Ectodermal cell (in vitro differentiated cells): ENCODE results near the gene DEFB116. TPM values are rescaled to one million over a fixed set of nuclear protein-coding genes. Genes with fewer than 3 reads are reported as not detected.
"Not testable (repeated sequence)": the region's sequence is repeated elsewhere in the genome, so short reads cannot be mapped to it uniquely, and the experiment has no call there.

Experiments used
- H3K27ac ChIP-seq: 2 replicates; pipeline ENCODE4 v1.7.0; 2013; ENCODE audit warnings: mild to moderate bottlenecking, low read depth, low read length; ENCODE audit not compliant: insufficient read depth, poor library complexity, severe bottlenecking
- H3K27me3 ChIP-seq: 2 replicates; pipeline ENCODE4 v1.7.0; 2013; ENCODE audit warnings: mild to moderate bottlenecking, low read length; ENCODE audit not compliant: insufficient read depth, control insufficient read depth, poor library complexity, severe bottlenecking
- H3K36me3 ChIP-seq: one replicate; pipeline ENCODE4 v1.7.0; 2013; ENCODE audit warnings: low read length; ENCODE audit not compliant: control insufficient read depth, insufficient read depth
- H3K4me1 ChIP-seq: one replicate; pipeline ENCODE4 v1.7.0; 2013; ENCODE audit warnings: low read length; ENCODE audit not compliant: control insufficient read depth, insufficient read depth
- H3K4me3 ChIP-seq: 2 replicates; pipeline ENCODE4 v1.7.0; 2013; ENCODE audit warnings: low read depth, low read length, control low read depth; ENCODE audit not compliant: insufficient read depth
- H3K9me3 ChIP-seq: 2 replicates; pipeline ENCODE4 v1.7.0; 2013; ENCODE audit warnings: mild to moderate bottlenecking, low read length, moderate library complexity; ENCODE audit not compliant: control insufficient read depth
- WGBS, 2 experiments: methylation state at CpG; one replicate each; pipeline ENCODE4 v1.1.7; 2013; ENCODE audit warnings: missing lambda C conversion rate in 2 of 2; 5-methylcytosine and 5-hydroxymethylcytosine counted together
- polyA plus RNA-seq, 4 experiments: library from polyadenylated mRNA; stranded (reverse); fragments of 50-300 nt; gene quantifications; one replicate each; pipeline ENCODE4 v1.2.3, GENCODE V29; 2013

DEFB116 gene, protein sequence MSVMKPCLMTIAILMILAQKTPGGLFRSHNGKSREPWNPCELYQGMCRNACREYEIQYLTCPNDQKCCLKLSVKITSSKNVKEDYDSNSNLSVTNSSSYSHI
- not detected for polyA plus RNA-seq (2013, experiment 1 of 4)
- polyA plus RNA-seq (2013, experiment 2 of 4): not detected
- not detected for polyA plus RNA-seq (2013, experiment 3 of 4)
- polyA plus RNA-seq (2013, experiment 4 of 4): not detected

DNA sequence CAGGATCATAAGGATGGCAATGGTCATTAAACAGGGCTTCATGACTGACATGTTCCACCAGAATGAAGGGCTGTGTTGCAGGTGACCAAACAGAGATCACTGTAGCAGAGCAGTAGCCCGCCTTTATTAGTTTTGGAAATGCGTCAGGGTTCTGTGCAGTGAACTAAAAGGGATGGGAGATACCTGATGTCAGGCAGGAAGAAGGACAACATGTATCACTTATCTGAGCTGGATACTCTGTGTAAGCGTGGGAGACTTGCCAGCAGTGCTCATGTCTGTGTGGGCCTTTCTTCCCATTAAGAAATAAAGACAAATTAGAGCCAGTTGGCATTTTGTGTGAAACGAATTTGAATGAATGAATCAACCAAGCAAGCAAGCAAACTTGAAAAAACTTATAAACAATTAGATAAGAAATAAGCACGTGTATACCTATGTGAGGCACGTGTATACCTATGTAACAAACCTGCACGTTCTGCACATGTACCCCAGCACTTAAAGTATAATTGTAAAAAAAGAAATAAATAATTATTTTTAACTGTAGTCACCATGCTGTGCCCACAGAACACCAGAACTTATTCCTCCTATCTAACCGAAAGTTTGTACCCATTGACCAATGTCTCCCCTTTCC lies at the start of gene DEFB116:
DEFB116 (minus strand) TSS at position 51 of the 628 bp plus-strand sequence; CDS start at position 51, 0 bp downstream.
- Histone ChIP-seq H3K4me3 (no peak within 1 kb of the TSS), H3K36me3 (no peaks in the 10 kb centered on the region), H3K27ac (no peak within 1 kb of the TSS), H3K9me3 (peaks cover 22% of the 10 kb centered on the region), H3K27me3 (no peaks in the 10 kb centered on the region), H3K4me1 (no peaks in the 10 kb centered on the region)
- 54 to 72% methylated on average over 4 to 6 of the region's 8 CpGs for WGBS, 2 experiments

DNA sequence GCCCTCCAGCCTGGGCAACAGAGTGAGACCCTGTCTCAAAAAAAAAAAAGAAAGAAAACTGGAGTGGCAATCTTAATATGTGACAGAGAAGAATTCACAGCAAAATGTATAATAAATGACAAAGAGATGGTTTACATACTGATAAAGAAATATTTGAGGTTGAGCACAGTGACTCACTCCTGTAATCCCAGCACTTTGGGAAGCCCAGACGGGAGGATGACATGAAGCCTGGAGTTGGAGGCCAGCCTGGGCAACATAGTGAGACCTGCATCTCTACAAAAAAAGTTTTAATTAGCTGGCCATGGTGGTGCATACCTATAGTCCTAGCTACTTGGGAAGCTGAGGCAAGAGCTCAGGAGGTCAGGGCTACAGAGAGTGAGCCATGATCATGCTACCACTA lies 47.6 kb upstream of the DEFB116 start:
- no peaks in the 10 kb centered on the region for H3K27me3 ChIP-seq
- H3K4me3 ChIP-seq: no peak overlapping the region
- H3K9me3 ChIP-seq: peaks cover 16% of the 10 kb centered on the region
- WGBS, 2 experiments: 52 to 61% methylated on average over 1 of the region's 1 CpG
- H3K36me3 ChIP-seq: no peaks in the 10 kb centered on the region
- H3K4me1 ChIP-seq: no peaks in the 10 kb centered on the region
- no peak overlapping the region for H3K27ac ChIP-seq

GRCh38 chr20:31341470-31341869 lies 33.1 kb upstream of the DEFB116 start:
- no peak overlapping the region for H3K27ac ChIP-seq
- no peaks in the 10 kb centered on the region for H3K27me3 ChIP-seq
- peaks cover 14% of the 10 kb centered on the region for H3K9me3 ChIP-seq
- no peaks in the 10 kb centered on the region for H3K36me3 ChIP-seq
- H3K4me3 ChIP-seq: no peak overlapping the region
- no peaks in the 10 kb centered on the region for H3K4me1 ChIP-seq

- H3K4me3 ChIP-seq: no peak overlapping the region
- H3K9me3 ChIP-seq: peaks cover 12% of the 10 kb centered on the region
- no peak overlapping the region for H3K27ac ChIP-seq
- no peaks in the 10 kb centered on the region for H3K36me3 ChIP-seq
- no peaks in the 10 kb centered on the region for H3K4me1 ChIP-seq
- H3K27me3 ChIP-seq: no peaks in the 10 kb centered on the region
Observed at GRCh38 chr20:31330893-31331292, 22.5 kb upstream of the DEFB116 start.

- Histone ChIP-seq H3K4me1 (no peaks in the 10 kb centered on the region), H3K9me3 (peaks cover 13% of the 10 kb centered on the region), H3K4me3 (no peak overlapping the region), H3K27ac (no peak overlapping the region), H3K27me3 (no peaks in the 10 kb centered on the region), H3K36me3 (no peaks in the 10 kb centered on the region)
- 53 to 64% methylated on average over 3 of the region's 3 CpGs for WGBS, 2 experiments
Observed at GRCh38 chr20:31322504-31322903, 14.1 kb upstream of the DEFB116 start.

GRCh38 chr20:31284964-31285363 lies 23.4 kb downstream of the DEFB116 start:
- H3K27ac ChIP-seq, H3K4me3 ChIP-seq, H3K27me3 ChIP-seq, H3K4me1 ChIP-seq, H3K9me3 ChIP-seq, H3K36me3 ChIP-seq: not testable (repeated sequence)
- 81 to 83% methylated on average over 7 of the region's 7 CpGs for WGBS, 2 experiments

GRCh38 chr20:31278178-31278577 lies 30.2 kb downstream of the DEFB116 start:
- peaks cover 32% of the 10 kb centered on the region for H3K9me3 ChIP-seq
- WGBS, 2 experiments: 69 to 78% methylated on average over 1 of the region's 1 CpG

DNA sequence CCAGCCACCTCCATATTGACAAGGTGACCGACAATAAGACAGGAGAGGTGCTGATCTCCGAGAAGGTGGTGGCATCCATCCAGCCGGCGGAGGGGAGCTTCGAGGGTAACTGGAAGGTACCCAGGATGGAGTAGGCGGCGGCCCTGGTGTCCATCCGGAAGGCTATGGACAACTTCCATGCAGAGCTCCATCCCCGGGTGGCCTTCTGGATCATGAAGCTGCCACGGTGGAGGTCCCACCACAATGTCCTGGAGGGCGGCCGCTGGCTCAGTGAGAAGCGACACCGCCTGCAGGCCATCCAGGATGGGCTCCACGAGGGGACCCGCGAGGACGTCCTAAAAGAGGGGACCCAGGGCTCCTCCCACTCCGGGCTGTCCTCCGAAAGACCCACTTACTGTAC lies 33.9 kb downstream of the DEFB116 start:
- H3K4me3 ChIP-seq: no peak overlapping the region
- H3K36me3 ChIP-seq: no peaks in the 10 kb centered on the region
- H3K27me3 ChIP-seq: no peaks in the 10 kb centered on the region
- no peaks in the 10 kb centered on the region for H3K4me1 ChIP-seq
- WGBS, 2 experiments: 89 to 90% methylated on average over 20 of the region's 20 CpGs
- no peak overlapping the region for H3K27ac ChIP-seq
- peaks cover 34% of the 10 kb centered on the region for H3K9me3 ChIP-seq

More at GRCh38 chr20:31278178-31278577, 30.2 kb downstream of the DEFB116 start:
- Histone ChIP-seq H3K36me3 (no peaks in the 10 kb centered on the region), H3K4me1 (no peaks in the 10 kb centered on the region), H3K4me3 (no peak overlapping the region), H3K27me3 (no peaks in the 10 kb centered on the region), H3K27ac (no peak overlapping the region)

DNA sequence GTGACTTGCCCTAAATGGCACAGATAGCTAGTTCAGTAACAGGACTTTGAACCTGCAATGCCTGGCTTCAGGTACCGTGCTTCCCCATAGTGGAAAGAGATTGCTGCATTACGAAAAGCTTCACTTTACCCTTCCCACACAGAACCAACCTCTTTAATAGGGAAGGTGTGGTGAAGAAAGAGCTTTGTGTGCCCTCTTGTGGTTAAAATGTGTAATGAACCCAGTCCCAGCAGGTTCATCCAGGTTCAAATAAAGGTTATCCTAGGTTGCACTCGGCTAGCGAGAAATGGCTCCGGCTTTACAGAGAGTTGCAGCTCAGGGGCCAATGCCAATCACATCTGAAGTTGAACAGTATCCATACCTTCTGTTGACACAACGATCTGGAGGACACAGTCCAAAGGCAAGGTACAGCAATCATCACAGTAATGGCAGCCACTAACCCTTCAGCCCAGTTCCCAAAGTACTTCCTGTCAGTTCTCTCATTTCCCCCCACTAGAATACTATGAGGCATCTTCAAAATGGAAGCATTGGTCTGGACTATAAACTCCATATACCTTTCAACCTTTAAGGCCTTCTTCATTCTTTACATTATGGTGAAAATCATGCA lies 48.0 kb downstream of the DEFB116 start:
- WGBS, 2 experiments: 76 to 82% methylated on average over 5 of the region's 6 CpGs

DNA sequence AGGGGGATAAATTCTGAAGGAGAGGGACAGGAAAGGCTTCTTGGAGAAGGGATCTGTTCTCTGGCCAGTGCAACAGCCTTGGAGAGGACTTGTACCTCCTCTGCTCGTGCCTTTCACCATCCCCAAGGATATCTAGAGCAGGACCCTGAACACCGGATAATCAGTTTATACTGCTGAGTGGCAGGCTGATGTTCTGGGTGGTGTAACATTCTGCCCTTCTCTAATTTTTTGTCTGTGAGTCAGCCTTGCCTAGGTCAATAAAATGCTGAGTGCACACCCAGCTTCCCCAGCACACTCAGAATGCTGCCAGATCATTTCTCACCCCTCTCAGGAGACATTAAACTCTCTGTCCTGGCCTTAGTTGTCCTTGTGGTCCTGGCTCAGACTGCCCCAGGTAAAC lies 51.0 kb downstream of the DEFB116 start, which contains the start of gene DEFB115:
DEFB115 (plus strand) TSS at position 301 of the 400 bp plus-strand sequence; CDS start at position 301, 0 bp downstream.
- no peaks in the 10 kb centered on the region for H3K36me3 ChIP-seq
- H3K27ac ChIP-seq: no peak within 1 kb of the TSS
- peaks cover 15% of the 10 kb centered on the region for H3K9me3 ChIP-seq
- no peak within 1 kb of the TSS for H3K4me3 ChIP-seq
- H3K4me1 ChIP-seq: no peaks in the 10 kb centered on the region
- no peaks in the 10 kb centered on the region for H3K27me3 ChIP-seq
- WGBS, 2 experiments: 74 to 79% methylated on average over 2 of the region's 2 CpGs

More for the DNA sequence above, 48.0 kb downstream of the DEFB116 start:
- H3K27ac ChIP-seq: no peak overlapping the region
- H3K9me3 ChIP-seq: peaks cover 14% of the 10 kb centered on the region
- no peaks in the 10 kb centered on the region for H3K27me3 ChIP-seq
- H3K4me3 ChIP-seq: no peak overlapping the region
- no peaks in the 10 kb centered on the region for H3K36me3 ChIP-seq
- H3K4me1 ChIP-seq: no peaks in the 10 kb centered on the region
